Adrenal gland (tissue), 12 donors: Measurements from ENCODE around the gene CDCA3. TPM values are rescaled to one million over a fixed set of nuclear protein-coding genes. Genes with fewer than 3 reads are reported as not detected.
"Not testable (repeated sequence)": the region's sequence is repeated elsewhere in the genome, so short reads cannot be mapped to it uniquely, and the experiment has no call there.

ENCODE experiments used
- DNase-seq, 7 donors: peaks; one replicate each; pipeline ENCODE4 v3.0.0-alpha.2; 2019 to 2020
- H3K27ac ChIP-seq, 5 donors: fragments of 200-600 bp; sonication (generic) in 4 of 5; 1 replicate in 3 of 5; 2 replicates in 2 of 5; pipeline versions ENCODE4 v1.5.1 to v1.8.0; 2016 to 2020; ENCODE audit warnings: mild to moderate bottlenecking in 1 of 5
- H3K27me3 ChIP-seq: fragments of 200-600 bp; 2 replicates; pipeline ENCODE4 v1.8.0; 2021
- H3K36me3 ChIP-seq, 2 donors: fragments of 200-600 bp; replicated peaks in 1 of 2; 1 replicate in 1 of 2; 2 replicates in 1 of 2; pipeline versions ENCODE4 v1.5.1 to v1.8.0; 2018 to 2022
- H3K4me1 ChIP-seq, 2 donors: fragments of 200-600 bp; replicated peaks in 1 of 2; 1 replicate in 1 of 2; 2 replicates in 1 of 2; pipeline versions ENCODE4 v1.5.1 to v1.8.0; 2018 to 2021
- H3K4me3 ChIP-seq, 4 donors: fragments of 200-600 bp; sonication (generic) in 3 of 4; one replicate each; pipeline ENCODE4 v1.5.1; 2016 to 2018
- H3K9me3 ChIP-seq, 3 donors: fragments of 200-600 bp; sonication (generic) in 1 of 3; replicated peaks in 1 of 3; 1 replicate in 2 of 3; 2 replicates in 1 of 3; pipeline versions ENCODE4 v1.5.1 to v1.8.0; 2016 to 2021
- CTCF ChIP-seq, 6 experiments: fragments of 450-650 bp in 4 of 6; fragments of 200-600 bp in 2 of 6; sonication (generic) in 1 of 6; IDR thresholded peaks; 1 replicate in 5 of 6; 2 replicates in 1 of 6; pipeline versions ENCODE4 v1.5.1 to v1.8.0; 2016 to 2021; ENCODE audit warnings: antibody characterized with exemption in 6 of 6, mild to moderate bottlenecking in 2 of 6, moderate library complexity in 1 of 6
- POLR2A ChIP-seq, 2 donors: fragments of 450-650 bp; IDR thresholded peaks; one replicate each; pipeline ENCODE4 v1.6.1; 2017; ENCODE audit warnings: antibody characterized with exemption in 2 of 2, mild to moderate bottlenecking in 2 of 2, moderate library complexity in 1 of 2
- WGBS, 4 donors: extraction: QIAGEN DNeasy Blood & Tissue Kit in 2 of 4; methylation state at CpG; one replicate each; pipeline versions ENCODE4 v1.1.5 to v1.1.7; 2013 to 2017; 5-methylcytosine and 5-hydroxymethylcytosine counted together
- intact Hi-C, 2 donors: fragments of 100-400 bp; cut with DNase I; formaldehyde crosslinking; loops; one replicate each; pipeline versions ENCODE4 v1.14.1 to v1.15.0; 2022 to 2023
- polyA plus RNA-seq, 3 donors: library from polyadenylated mRNA; stranded (reverse); fragments of 200-250 nt in 2 of 3; fragments of 350-450 nt in 1 of 3; fragmentation: Illumina TruSeq in 1 of 3; extraction: RNeasy Lipid Tissue Mini Kit (QIAGEN cat#74804) in 1 of 3; gene quantifications; one replicate each; pipeline ENCODE4 v1.2.3, GENCODE V29; 2013 to 2014
- total RNA-seq, 9 donors: library from RNA; depleted of rRNA in 4 of 9; stranded (reverse); fragments of >200 nt in 4 of 9; fragments of 120-200 nt in 1 of 9; fragmentation: NEBNext Ultra II Directional in 1 of 9; extraction: Animal tissue kit (Norgen Biotek cat#: 25700) in 1 of 9; gene quantifications; one replicate each; pipeline versions ENCODE4 v1.1.0 to v1.2.4, GENCODE V29; 2013 to 2023
- donor health status: healthy with polysubstance abuse.
- donor health status: Bipolar disorder and iron deficiency.
- donor health status: DM: yes; HTN: yes; CAD: no.
- donor health status: DM: no; HTN: no; CAD: no.
- donor health status: DM: no; HTN: no; CAD: no.
- donor health status: DM: yes; HTN: yes; CAD: no.

CDCA3 gene
- total and polyA plus RNA-seq, 12 donors, result 2.6 to 17.7 (median 3.5) TPM; not detected in 1

GRCh38 chr12:6896846-6897435, 45.9 kb upstream of the CDCA3 start:
- Histone ChIP-seq H3K27ac (no peak overlapping the region), H3K9me3 (no peaks in the 10 kb centered on the region), H3K4me1 (peaks cover 0 to 2% of the 10 kb centered on the region in 2 donors), H3K36me3 (no peaks in the 10 kb centered on the region), H3K27me3 (no peaks in the 10 kb centered on the region), H3K4me3 (no peak overlapping the region)
- 78 to 88% (median 84%) methylated on average over 5 to 6 of the region's 6 CpGs for WGBS, 4 donors
- intact Hi-C loops, result no loop called here
- DNase-seq, result no peak
- TF ChIP-seq CTCF (IDR thresholded peaks at IDR 0.05) (no peak), POLR2A (IDR thresholded peaks at IDR 0.05) (no peak)

- TF ChIP-seq POLR2A (IDR thresholded peaks at IDR 0.05) (no peak), CTCF (IDR thresholded peaks at IDR 0.05) (no peak)
- DNase-seq, result no peak
Measured at GRCh38 chr12:6894321-6894720, 43.2 kb upstream of the CDCA3 start.

GRCh38 chr12:6892683-6893082, 41.6 kb upstream of the CDCA3 start:
- H3K27ac ChIP-seq, H3K36me3 ChIP-seq, H3K4me3 ChIP-seq, H3K27me3 ChIP-seq, intact Hi-C loops, H3K9me3 ChIP-seq: not testable (repeated sequence)
- H3K4me1 ChIP-seq, result peaks cover 5 to 16% of the 10 kb centered on the region in 2 donors
- WGBS, 4 donors, result 82 to 93% (median 87%) methylated on average over 3 of the region's 3 CpGs
- DNase-seq, result peak in 1 of 7 donors; percentile 11

More at GRCh38 chr12:6894321-6894720, 43.2 kb upstream of the CDCA3 start:
- Histone ChIP-seq H3K36me3 (no peaks in the 10 kb centered on the region), H3K4me3 (no peak overlapping the region), H3K9me3 (no peaks in the 10 kb centered on the region), H3K27me3 (no peaks in the 10 kb centered on the region), H3K4me1 (peaks cover 5 to 16% of the 10 kb centered on the region in 2 donors), H3K27ac (no peak overlapping the region)
- WGBS, 4 donors, result 79 to 89% (median 85%) methylated on average over 3 of the region's 3 CpGs
- intact Hi-C loops, result no loop called here

DNA sequence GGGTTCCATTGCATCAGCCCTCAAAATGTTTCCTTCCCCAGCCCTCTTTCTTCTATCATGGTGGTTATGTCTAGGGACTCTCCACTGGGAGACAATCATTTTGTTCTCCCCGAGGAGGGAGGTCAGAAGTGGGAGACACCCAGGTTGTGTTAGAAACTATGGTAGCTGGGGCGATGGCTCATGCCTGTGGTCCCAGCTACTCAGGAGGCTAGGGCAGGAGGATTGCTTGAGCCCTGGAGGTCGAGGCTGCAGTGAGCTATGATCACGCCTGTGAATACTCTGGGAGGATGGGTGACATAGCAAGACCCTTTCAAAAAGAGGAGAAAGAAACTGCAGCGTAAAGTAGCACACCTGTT, 40.5 kb upstream of the CDCA3 start:
- Histone ChIP-seq H3K4me1 (peaks cover 5 to 16% of the 10 kb centered on the region in 2 donors), H3K27ac (peak overlapping the region; percentile 78 to 94 (median 84)), H3K27me3 (no peaks in the 10 kb centered on the region), H3K4me3 (peak overlapping the region in 3 of 4 donors; percentile 22 to 56 (median 37)), H3K36me3 (no peaks in the 10 kb centered on the region), H3K9me3 (no peaks in the 10 kb centered on the region)
- peak in 1 of 7 donors; percentile 16 for DNase-seq
- WGBS, 4 donors, result 84 to 87% (median 85%) methylated on average over 5 of the region's 5 CpGs
- no peak for TF ChIP-seq CTCF (IDR thresholded peaks at IDR 0.05)
- no peak for TF ChIP-seq POLR2A (IDR thresholded peaks at IDR 0.05)
- intact Hi-C loops, result no loop called here
